CD4-positive, alpha-beta T cell treated with Interferon gamma for 1 hour (primary cell): ENCODE results near the gene ATXN1.
"Not testable (repeated sequence)": the region's sequence is repeated elsewhere in the genome, so short reads cannot be mapped to it uniquely, and the experiment has no call there.

Experiments
- DNase-seq: peaks from one replicate; pipeline ENCODE4 v3.0.0-alpha.2; 2020

The ATXN1 gene

DNA sequence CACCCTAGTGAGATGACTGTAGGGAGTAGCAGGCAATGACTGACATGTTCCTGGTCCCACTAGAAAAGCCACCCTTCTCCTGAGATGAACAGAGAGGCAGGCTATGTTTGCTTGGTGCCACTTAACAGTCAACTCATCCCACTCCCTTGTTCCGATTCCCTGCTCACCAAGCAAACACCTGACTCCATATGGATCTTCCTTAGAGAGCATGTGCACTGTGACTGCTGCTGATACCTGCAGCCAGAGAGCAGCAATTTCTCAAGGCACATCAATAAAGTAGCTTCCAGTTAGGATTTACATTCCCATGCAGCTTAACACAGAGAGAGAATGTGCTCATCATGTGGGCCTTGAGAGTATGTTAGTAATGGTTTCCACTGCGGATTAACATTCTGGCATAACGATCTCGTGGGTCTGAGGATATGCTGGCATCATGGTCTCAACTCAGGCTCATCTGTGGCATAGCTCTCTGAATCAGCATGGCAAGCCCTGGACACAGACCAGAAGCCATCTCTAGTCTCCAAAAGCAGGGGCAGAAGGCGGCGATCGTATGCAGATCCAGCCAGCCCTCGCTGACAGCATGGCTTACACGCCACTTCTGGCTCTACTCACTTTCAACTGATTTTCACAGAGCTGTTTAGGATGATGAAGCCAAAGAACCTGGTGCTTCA lies 43.9 kb downstream of the ATXN1 start:
- no peak for DNase-seq

DNA sequence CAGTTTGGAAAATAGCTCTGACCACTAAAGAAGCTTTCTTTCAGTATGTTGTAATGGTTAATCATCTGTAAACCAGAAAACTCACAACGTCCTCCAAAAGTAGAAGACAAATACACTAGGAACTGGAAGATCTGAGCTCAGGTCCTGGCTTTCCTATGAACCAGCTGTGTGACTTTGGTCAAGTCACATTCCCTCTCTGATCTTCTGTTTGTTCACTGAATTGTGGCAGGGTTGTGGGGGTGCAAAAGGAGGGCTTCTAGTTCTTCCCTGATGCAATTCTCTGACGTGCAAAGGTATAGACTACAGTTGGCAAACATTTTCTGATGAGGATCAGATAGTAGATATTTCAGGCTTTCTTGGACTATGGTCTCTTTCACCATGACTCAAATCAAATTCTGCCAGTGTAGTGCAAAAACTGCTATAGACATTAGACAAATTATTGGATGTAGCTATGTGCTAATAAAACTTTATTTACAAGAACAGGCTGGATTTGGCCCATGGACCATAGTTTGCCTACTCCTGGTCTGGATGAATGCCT lies 44.9 kb downstream of the ATXN1 start:
- no peak for DNase-seq

DNA sequence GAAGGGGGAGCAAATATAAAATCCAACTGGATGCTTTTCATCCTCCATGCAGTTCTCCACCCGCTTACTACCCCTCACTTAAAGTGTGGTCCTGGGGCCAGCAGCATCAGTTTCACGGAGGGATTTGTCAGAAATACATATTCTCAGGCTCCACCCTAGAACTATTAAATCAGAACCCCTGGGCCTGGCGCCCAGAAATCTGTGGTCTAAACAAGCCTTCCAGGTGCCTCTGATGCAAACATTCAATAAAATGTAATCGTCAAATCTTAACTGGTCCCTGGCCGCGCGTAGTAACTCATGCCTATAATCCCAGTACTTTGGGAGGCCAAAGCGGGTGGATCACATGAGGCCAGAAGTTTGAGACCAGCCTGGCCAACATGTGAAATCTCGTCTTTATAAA lies 47.7 kb downstream of the ATXN1 start:
- no peak for DNase-seq

DNA sequence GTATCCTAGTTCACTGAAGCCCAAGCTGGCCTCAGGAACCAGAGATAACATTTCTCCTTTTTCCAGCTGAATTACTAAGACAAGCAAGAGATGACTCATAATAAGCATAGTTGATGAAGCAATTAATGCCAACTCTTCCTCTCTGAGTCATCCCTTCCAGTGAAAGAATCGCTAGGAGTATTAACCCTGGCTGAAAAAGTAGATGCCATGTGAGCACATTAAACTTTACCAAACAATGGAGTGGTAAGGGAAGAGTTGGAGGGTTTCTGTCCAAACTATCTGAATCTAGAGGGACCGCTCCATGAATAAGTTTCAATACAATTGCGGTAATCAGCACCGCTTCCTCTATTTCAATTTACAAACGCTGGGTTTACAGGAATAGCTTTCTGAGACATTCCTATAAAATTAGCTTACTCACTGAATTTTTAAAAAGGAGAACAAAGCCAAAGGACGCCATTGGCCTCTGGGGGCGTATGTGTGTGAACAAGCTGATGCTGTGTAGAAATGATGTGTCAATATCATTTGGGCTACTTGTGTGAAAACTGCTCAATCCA lies 48.3 kb downstream of the ATXN1 start:
- DNase-seq = peak; percentile 57

DNA sequence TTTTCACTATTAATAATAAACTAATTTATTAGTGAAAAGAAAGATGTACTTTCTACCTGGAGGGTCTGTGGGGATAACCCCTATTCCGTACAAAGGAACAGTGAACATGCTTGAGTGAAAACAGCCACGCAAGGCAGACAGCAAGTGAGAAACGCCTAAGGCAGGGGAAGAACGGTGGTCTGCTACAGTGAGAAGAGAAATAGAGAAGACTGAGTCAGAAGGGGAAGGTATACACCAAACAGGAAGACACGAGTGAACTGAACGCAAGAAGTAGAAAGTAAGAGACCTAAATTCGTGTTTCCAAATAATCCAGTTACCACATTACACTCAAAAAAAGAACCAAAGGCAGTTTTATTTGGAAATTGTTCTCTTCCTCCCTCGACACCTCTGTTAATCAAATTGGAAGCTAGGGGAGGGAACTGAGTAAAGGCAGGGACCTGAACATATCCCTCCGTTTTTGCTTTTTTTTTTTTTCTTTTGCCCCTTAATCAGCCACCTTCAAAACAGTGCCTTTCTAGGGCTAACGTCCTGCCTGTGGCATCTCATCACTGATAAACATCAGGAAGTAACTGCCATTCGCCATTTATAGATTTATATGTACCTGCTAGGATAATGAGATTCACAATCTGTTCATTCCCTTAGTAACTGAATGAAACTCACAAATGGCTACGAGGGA lies 48.9 kb downstream of the ATXN1 start:
- no peak for DNase-seq

DNA sequence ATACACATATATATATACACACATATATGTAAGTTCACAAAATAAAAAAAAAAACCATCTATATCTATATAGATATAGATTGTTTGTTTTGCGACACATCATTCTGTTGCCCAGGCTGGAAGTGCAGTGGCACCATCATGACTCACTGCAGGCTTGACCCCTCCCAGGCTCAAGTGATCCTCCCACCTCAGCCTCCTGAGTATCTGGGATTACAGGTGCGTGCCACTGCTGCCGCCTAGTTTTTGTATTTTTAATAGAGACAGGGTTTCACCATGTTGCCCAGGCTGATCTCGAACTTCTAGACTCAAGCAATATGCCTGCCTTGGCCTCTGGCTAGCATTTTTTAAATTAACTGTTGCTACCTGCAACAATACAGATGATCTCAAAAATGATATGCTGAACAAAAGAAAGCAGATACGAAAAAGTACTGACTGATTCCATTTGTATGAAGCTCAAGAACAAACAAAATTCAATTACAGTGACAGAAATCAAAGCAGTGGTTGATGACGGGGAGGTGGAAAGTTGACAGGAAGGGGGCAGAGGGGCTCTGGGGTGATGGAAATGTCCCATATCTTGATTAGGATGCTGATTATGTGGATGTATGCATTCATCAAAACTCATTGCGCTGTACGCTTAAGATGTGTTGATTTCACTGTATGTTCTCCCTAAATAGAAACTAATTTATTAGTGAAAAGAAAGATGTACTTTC lies 49.6 kb downstream of the ATXN1 start:
- peak; percentile 78 for DNase-seq

DNA sequence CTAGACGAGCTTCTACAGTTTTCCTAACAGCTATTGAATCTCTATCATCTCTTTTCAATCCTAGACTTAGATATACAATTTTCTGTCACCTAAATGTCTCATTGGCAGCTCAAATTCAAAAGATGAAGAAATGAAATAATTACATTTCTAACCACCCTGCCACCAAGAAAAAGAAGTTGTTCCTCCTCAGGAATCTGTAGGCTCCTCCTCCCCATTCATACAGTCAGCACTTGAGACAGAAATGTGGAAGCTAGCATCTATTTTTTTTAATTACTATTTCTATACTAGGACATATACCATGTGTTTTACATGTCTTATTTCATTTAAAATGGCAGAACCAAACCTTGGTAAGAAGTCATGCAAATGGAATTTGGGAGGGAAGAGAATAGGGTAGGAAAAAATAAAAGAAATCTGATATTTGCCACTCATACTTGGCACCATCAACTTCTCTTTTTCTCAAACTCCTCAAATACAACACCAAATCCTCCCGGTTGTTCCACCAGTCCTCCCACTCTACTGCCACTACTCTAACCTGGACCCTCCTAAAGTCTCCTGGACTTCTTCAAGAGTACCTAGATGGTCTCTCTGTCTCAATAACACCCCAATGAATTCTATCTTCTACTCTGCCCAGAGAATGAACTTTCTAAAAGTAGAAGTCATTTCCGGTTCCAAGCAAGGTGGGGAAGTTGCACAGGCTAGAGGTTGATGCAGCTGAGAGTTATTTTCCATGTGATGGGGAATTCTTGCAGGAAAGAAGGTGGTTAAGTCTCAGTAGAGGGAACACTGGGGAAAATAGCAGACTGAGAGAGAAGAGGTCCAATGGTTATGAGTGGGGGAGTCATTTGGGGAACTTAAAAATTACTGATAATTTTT lies 54.1 kb downstream of the ATXN1 start:
- no peak for DNase-seq

DNA sequence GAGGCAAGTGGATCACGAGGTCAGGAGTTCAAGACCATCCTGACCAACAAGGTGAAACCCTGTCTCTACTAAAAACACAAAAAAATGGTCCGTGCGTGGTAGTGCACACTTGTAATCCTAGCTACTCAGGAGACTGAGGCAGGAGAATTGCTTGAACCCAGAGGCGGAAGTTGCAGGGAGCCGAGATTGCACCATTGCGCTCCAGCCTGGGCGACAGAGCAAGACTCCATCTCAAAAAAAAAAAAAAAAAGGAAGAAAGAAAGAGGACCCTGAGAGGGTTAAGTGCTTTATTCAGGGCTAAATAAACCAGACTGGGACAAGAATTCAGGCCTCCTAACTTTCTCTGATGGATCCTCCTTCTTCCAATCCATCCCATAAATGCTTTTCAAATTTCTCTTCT lies 54.8 kb downstream of the ATXN1 start:
- not testable (repeated sequence) for DNase-seq

DNA sequence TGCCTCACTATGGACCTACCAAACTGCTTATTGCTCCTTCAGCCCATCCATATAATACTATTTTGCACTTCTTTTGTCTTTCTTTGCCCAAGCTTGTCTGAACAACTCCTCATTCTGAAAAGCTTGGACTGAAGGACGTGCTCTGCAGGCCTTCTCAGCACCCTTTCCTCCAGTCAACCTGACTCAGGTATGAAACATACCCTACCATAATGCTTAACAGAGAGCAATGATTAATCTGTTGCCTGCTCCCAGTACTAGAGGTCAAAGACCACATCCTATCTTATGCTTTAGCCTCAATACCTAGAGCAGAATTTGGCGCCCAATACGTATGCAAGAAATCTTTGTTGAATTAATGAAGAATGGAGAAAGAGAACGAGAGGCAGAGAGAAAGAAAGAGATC lies 55.2 kb downstream of the ATXN1 start:
- DNase-seq = no peak

DNA sequence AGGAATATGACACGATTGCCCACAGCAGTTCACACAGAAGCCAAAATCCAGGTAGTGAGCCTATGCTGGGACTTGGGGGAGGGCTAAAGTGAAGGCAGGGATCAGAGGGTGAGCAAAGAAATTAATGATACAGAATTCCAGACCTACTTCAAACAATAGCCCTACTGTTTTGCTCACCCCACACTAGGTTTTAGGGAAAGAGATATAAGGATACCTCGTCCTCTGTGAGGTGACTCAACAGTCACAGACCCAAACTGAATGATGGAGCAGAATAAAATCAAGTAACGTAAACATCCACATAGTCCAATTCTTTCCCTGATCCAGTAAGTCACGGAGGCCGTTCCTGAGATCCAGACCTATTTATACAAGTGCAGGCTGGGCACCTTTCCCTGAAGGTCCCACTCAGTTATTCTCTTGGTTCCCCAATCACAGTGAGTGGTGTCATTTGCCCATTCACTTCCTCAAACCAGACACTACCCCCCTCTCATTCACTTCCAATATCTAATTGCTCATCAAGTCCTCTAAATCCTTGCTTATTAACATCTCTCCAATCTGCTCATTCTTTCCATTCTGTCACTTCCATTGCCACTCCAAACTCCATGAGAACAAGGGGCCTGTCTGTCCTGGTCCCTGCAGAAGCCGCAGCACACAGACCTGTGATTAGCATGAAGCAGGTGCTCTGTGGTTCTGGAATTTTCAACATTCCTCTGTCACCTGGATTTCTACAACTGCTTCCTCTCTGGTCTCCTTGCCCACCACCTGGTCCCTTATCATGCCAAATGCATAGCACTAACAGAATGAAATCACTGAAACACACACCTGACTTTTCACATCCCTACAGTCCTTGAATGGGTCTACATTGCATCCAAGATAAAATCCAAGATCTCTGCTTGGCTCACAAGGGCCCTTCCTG lies 55.9 kb downstream of the ATXN1 start:
- DNase-seq = no peak

DNA sequence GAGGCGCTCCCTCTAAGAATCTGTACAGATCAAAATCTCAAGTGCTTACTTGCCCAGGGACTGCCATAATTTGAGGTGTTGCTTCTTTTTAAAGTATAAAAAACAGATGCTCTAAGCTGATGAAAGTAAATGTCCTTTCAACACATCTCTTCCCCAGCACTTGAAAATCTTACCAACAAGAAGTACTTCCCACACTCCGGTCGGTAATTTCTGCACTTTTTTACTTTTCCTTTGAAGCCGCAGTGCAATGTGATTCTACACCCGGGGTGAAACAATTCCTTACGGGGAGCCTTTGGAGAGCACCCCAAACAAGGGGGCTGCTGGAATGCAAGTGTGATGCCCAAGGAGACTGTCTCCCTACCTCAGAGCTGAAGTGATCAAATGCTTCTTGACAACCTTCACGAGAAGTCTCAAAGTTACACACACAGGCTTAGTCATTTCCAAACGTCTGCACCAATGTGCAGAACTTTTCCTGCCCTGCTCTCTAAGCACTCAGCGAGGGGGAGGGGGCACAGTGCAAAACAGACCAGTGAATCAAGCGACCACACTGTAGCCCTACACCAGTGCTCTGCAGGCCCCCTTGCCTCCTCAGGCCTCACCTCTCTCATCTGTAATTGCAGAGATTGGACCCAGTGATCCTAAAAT lies 56.7 kb downstream of the ATXN1 start:
- no peak for DNase-seq

DNA sequence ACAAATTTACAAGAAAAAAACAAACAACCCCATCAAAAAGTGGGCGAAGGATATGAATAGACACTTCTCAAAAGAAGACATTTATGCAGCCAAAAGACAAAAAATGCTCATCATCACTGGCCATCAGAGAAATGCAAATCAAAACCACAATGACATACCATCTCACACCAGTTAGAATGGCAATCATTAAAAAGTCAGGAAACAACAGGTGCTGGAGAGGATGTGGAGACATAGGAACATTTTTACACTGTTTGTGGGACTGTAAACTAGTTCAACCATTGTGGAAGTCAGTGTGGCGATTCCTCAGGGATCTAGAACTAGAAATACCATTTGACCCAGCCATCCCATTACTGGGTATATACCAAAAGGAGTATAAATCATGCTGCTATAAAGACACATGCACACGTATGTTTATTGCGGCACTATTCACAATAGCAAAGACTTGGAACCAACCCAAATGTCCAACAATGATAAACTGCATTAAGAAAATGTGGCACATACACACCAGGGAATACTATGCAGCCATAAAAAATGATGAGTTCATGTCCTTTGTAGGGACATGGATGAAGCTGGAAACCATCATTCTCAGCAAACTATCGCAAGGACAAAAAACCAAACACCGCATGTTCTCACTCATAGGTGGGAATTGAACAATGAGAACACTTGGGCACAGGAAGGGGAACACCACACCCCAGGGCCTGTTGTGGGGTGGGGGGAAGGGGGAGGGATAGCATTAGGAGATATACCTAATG lies 58.5 kb downstream of the ATXN1 start:
- not testable (repeated sequence) for DNase-seq

DNA sequence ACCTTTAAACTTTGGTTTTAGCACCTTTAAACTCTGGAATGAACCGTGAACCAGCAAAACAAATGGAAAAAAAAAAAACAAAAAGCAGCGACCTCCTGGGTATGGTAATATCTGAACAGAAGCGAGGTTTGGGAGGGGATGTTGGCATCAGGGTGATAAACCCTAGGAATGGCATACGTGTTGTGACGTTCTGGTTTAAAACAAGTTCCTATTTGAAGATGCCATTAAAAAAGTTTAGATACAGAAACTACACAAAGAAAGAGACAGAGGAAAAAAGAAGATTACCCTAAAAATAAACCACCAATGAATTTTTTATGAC lies 60.4 kb downstream of the ATXN1 start:
- DNase-seq = no peak

DNA sequence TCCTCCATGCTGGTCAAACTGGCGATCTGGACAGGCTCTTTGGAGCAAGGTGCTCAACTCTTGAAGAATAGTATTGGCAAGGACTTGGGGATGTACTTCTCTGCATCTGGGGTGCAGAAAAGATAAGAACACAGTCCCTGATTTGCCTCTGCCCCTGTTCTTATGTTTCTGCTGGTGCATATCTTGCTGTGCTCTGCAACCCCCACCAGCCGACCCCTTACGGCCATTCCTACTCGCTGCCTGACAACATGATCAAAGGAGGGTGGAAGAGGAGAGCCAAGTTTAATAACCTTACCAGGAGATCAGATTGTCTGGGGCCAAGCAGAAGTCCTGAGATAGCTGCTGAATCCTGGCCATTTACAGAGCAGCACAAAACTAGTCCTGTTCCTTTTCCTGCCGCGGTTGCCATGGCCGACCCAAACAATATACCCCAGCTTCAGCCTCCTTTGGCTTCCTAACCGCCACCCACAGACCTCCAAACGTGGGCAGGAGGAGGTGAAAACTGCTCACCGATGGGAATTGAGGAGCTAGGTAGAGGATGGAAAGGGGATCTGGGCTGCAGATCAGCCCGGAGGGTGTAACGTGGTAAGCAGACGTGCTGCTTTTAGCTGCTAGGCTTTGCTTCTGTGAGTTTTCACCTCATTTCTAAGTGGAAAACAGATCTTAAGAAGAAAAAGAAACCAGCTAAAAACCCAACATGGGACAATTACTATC lies 60.9 kb downstream of the ATXN1 start:
- peak; percentile 32 for DNase-seq

DNA sequence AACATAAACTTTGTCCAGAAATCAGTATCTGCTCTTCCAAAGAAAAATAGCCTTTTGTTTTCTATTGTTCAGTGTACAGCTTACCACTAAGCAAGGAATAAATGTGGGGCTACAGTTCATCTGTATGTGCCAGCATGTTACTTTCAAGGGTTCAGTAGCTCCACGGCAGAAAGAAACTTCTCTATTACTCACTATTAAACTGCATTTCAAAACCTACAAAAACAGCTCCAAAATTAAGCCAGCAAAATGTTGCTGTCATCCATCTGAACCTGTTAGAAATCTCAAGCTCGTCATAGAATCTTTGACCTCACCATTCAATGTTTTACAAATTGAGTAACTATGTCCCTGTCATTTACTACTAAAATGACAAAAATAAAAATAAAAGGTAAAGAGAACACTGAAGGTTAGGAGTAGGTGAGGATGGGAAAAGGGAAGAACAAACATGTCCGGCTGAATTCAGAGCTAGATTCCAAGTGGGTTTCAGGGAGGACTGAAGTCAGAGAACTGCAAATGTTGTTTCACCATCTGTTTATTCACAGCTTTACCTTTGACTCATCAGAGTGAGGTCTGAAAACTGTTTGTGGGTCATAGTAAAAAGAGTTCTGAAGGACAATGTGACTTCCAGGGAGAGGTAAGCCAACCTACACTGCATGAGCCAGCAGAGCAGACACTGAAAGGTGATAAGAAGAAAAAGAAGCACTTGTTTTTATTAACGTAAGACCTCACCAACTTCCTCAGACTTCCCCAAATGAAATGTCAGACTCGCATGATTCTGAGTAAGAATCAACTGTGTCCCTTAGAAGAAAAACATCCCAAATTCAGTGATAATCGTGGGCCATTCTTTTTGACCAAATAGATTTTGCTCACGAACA lies 62.0 kb downstream of the ATXN1 start:
- DNase-seq = no peak

DNA sequence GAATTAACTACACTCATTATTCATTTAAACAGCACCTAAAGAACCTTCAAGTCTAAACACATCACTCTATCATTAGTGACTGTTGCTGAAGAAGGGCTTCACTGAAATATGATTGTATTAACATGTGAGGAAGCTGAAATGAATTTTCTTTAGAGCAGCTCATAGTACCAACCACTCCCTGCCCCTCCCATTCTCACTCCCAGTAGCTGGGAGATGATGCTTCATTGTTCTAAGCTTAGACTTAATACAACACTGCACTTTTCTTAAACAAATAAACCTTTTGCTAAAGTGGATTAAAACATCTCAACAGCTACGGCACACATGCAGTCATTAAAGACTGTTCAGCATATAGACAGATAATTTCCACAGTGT lies 63.1 kb downstream of the ATXN1 start:
- no peak for DNase-seq

DNA sequence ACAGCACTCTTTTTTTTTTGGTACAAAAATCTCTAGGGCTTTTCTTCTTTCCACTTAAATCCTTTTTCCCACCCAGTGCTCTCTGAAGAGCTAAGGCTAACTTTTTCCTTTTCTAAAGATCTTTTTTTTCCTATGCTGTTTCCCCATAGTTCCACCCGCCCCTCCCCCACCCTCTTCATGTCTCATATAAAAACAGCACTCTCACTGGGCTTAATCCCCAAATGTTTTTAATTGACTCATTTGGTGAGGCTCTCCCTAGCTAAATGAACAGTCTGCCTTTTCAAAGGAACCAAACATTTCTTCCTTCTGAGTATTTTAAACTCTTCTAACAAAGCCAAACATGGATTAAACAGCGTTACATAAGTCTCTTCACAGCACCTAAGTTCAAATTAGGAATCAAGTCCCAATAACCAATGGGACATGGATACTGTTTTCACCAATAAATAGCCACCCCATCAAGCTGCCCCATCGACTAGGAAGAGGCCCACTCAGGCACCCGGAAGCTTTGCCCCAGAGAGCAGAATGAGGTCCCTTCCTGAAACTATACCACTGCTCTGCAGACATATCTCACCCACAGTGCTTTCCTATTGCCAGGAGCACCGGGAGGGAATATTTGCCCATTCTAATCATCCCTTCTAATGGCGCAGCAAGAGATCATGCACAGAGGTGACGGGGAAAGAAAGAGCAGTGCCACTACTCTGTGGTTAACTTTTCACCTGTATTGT lies 63.7 kb downstream of the ATXN1 start:
- no peak for DNase-seq

DNA sequence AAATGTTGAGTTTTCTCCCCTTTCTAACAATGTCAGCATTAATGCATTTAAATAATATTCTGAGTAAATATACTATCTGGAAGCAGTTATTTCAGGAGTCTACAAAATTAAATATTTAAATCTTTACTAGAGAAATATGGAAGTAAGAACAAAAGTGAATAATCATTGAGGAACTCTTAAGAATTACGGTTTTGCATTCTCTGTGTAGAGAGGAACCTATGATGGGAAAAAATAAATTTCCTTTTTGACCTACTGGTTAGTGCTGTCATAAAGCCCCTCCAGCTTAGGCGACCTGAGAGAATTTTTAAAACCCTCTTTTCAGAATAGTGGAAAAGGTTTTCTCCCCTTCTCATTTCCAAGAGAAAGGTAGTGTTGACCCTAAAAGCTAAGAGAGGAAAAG lies 64.8 kb downstream of the ATXN1 start:
- no peak for DNase-seq
